GM10248 (cell line): ENCODE measurements around the gene KBTBD12.
"Not testable (repeated sequence)": the region's sequence is repeated elsewhere in the genome, so short reads cannot be mapped to it uniquely, and the experiment has no call there.

Experiments used
- CTCF ChIA-PET: fragments of 300-600 bp; sonication (Branson Sonifier 250); formaldehyde crosslinking; extraction: SDS; loops from one replicate; lab custom pipeline; 2021; ENCODE audit warnings: antibody characterized with exemption; lab: Yijun Ruan, JAX
- POLR2A ChIA-PET: fragments of 350-650 bp; sonication (Branson Sonifier 250); formaldehyde crosslinking; extraction: SDS; loops from one replicate; lab custom pipeline; 2020; ENCODE audit warnings: antibody characterized with exemption; lab: Yijun Ruan, JAX
- DNase-seq: peaks from one replicate; pipeline ENCODE4 v3.0.0; 2012; ENCODE audit errors: extremely low spot score
- CTCF ChIP-seq: IDR thresholded peaks from 2 replicates; pipeline ENCODE4 v1.5.1; 2012; ENCODE audit warnings: mild to moderate bottlenecking, low read depth; ENCODE audit errors: extremely low read depth, missing control alignments, control extremely low read depth

KBTBD12 gene

GRCh38 chr3:127915115-127915936 is at the start of gene KBTBD12:
KBTBD12 (plus strand) TSS chr3:127915232; CDS start chr3:127923062, 7,830 bp downstream.
- TF ChIP-seq CTCF, result no peak
- DNase-seq, result no peak
- CTCF ChIA-PET, result interaction anchor here (0.9 to 1.5 kb wide), 2 partner anchors 8 to 340 kb away, joined by 3 to 6 read pairs; no protein-coding TSS in a partner anchor
- POLR2A ChIA-PET, result no interaction called here

- DNase-seq, result no peak
- CTCF ChIA-PET, result interaction anchor here (0.7 to 1.6 kb wide), 2 partner anchors 9 to 10 kb away, joined by 3 to 4 read pairs; no protein-coding TSS in a partner anchor
- POLR2A ChIA-PET, result no interaction called here
- TF ChIP-seq CTCF, result no peak
Observed at GRCh38 chr3:127865941-127866340, 49.1 kb upstream of the KBTBD12 start.

GRCh38 chr3:127867412-127867811 is 47.6 kb upstream of the KBTBD12 start:
- DNase-seq, result no peak
- no peak for TF ChIP-seq CTCF
- POLR2A ChIA-PET, result no interaction called here
- CTCF ChIA-PET, result interaction anchor here (1.4 kb wide), 1 partner anchor 11 kb away, joined by 4 read pairs; no protein-coding TSS in a partner anchor

GRCh38 chr3:127867986-127868385 is 47.0 kb upstream of the KBTBD12 start:
- CTCF ChIA-PET, result interaction anchor here (1.1 to 1.4 kb wide), 2 partner anchors 10 to 23 kb away, joined by 3 to 4 read pairs; no protein-coding TSS in a partner anchor

GRCh38 chr3:127870156-127870555 is 44.9 kb upstream of the KBTBD12 start:
- ChIA-PET CTCF (interaction anchor here (2.0 kb wide), 1 partner anchor 38 kb away, joined by 5 read pairs; no protein-coding TSS in a partner anchor), POLR2A (no interaction called here)
- no peak for TF ChIP-seq CTCF
- DNase-seq, result no peak

More at GRCh38 chr3:127867986-127868385, 47.0 kb upstream of the KBTBD12 start:
- POLR2A ChIA-PET, result no interaction called here
- no peak for TF ChIP-seq CTCF
- no peak for DNase-seq

GRCh38 chr3:127874097-127874496 is 40.9 kb upstream of the KBTBD12 start:
- CTCF ChIA-PET, result interaction anchor here (1.3 kb wide), 1 partner anchor 30 kb away, joined by 4 read pairs; no protein-coding TSS in a partner anchor
- DNase-seq, POLR2A ChIA-PET: not testable (repeated sequence)

GRCh38 chr3:127881586-127881985 is 33.4 kb upstream of the KBTBD12 start:
- TF ChIP-seq CTCF, result no peak
- DNase-seq, result no peak
- CTCF ChIA-PET, result no interaction called here
- POLR2A ChIA-PET, result no interaction called here
